ENCODE results near the gene MEF2A.
A peak's percentile ranks its signal among the peaks of the same experiment; 100 is the strongest.

The MEF2A gene

GRCh38 chr15:99628374-99629001, 62.7 kb downstream of the MEF2A start:
- Histone ChIP-seq H3K9me3 (ENCODE audit: control insufficient read depth, low read length) (no peaks in the 10 kb centered on the region), H3K4me3 (ENCODE audit: low read length) (no peak overlapping the region), H3K27me3 (replicated peaks; ENCODE audit: control insufficient read depth, insufficient read depth, low read length) (no peaks in the 10 kb centered on the region), H3K36me3 (ENCODE audit: control insufficient read depth, insufficient read depth, low read length, severe bottlenecking) (no peaks in the 10 kb centered on the region), H3K4me1 (ENCODE audit: control insufficient read depth, insufficient read depth, low read length) (peaks cover 33% of the 10 kb centered on the region), H3K9ac (ENCODE audit: low read length) (no peak overlapping the region)
- DNase-seq (ENCODE audit: low read depth) = no peak

- H3K36me3 ChIP-seq (ENCODE audit: control insufficient read depth, insufficient read depth, low read length, severe bottlenecking) = no peaks in the 10 kb centered on the region
- DNase-seq (ENCODE audit: low read depth) = no peak
- no peaks in the 10 kb centered on the region for H3K9me3 ChIP-seq (ENCODE audit: control insufficient read depth, low read length)
- H3K9ac ChIP-seq (ENCODE audit: low read length) = no peak overlapping the region
- no peak overlapping the region for H3K4me3 ChIP-seq (ENCODE audit: low read length)
- H3K27me3 ChIP-seq (replicated peaks; ENCODE audit: control insufficient read depth, insufficient read depth, low read length) = no peaks in the 10 kb centered on the region
- H3K4me1 ChIP-seq (ENCODE audit: control insufficient read depth, insufficient read depth, low read length) = peaks cover 49% of the 10 kb centered on the region
Observed at GRCh38 chr15:99630607-99631131, 64.9 kb downstream of the MEF2A start.

- Histone ChIP-seq H3K36me3 (ENCODE audit: control insufficient read depth, insufficient read depth, low read length, severe bottlenecking) (peaks cover 4% of the 10 kb centered on the region), H3K9ac (ENCODE audit: low read length) (no peak overlapping the region), H3K4me3 (ENCODE audit: low read length) (peak overlapping the region; percentile 14), H3K4me1 (ENCODE audit: control insufficient read depth, insufficient read depth, low read length) (peaks cover 49% of the 10 kb centered on the region), H3K9me3 (ENCODE audit: control insufficient read depth, low read length) (no peaks in the 10 kb centered on the region), H3K27me3 (replicated peaks; ENCODE audit: control insufficient read depth, insufficient read depth, low read length) (no peaks in the 10 kb centered on the region)
- no peak for DNase-seq (ENCODE audit: low read depth)
Observed at GRCh38 chr15:99631255-99631654, 65.5 kb downstream of the MEF2A start.

- DNase-seq (ENCODE audit: low read depth) = no peak
- H3K9me3 ChIP-seq (ENCODE audit: control insufficient read depth, low read length) = no peaks in the 10 kb centered on the region
- H3K4me3 ChIP-seq (ENCODE audit: low read length) = no peak overlapping the region
- peaks cover 12% of the 10 kb centered on the region for H3K36me3 ChIP-seq (ENCODE audit: control insufficient read depth, insufficient read depth, low read length, severe bottlenecking)
- peaks cover 49% of the 10 kb centered on the region for H3K4me1 ChIP-seq (ENCODE audit: control insufficient read depth, insufficient read depth, low read length)
- no peak overlapping the region for H3K9ac ChIP-seq (ENCODE audit: low read length)
- no peaks in the 10 kb centered on the region for H3K27me3 ChIP-seq (replicated peaks; ENCODE audit: control insufficient read depth, insufficient read depth, low read length)
Observed at GRCh38 chr15:99632521-99632920, 66.7 kb downstream of the MEF2A start.

GRCh38 chr15:99633655-99634054, 67.9 kb downstream of the MEF2A start:
- Histone ChIP-seq H3K4me1 (ENCODE audit: control insufficient read depth, insufficient read depth, low read length) (peaks cover 43% of the 10 kb centered on the region), H3K4me3 (ENCODE audit: low read length) (no peak overlapping the region), H3K9me3 (ENCODE audit: control insufficient read depth, low read length) (no peaks in the 10 kb centered on the region), H3K9ac (ENCODE audit: low read length) (no peak overlapping the region), H3K27me3 (replicated peaks; ENCODE audit: control insufficient read depth, insufficient read depth, low read length) (no peaks in the 10 kb centered on the region), H3K36me3 (ENCODE audit: control insufficient read depth, insufficient read depth, low read length, severe bottlenecking) (peaks cover 12% of the 10 kb centered on the region)
- no peak for DNase-seq (ENCODE audit: low read depth)

GRCh38 chr15:99634576-99634975, 68.8 kb downstream of the MEF2A start:
- Histone ChIP-seq H3K9ac (ENCODE audit: low read length) (no peak overlapping the region), H3K4me1 (ENCODE audit: control insufficient read depth, insufficient read depth, low read length) (peaks cover 39% of the 10 kb centered on the region), H3K9me3 (ENCODE audit: control insufficient read depth, low read length) (no peaks in the 10 kb centered on the region), H3K27me3 (replicated peaks; ENCODE audit: control insufficient read depth, insufficient read depth, low read length) (no peaks in the 10 kb centered on the region), H3K4me3 (ENCODE audit: low read length) (peak overlapping the region; percentile 23), H3K36me3 (ENCODE audit: control insufficient read depth, insufficient read depth, low read length, severe bottlenecking) (peaks cover 12% of the 10 kb centered on the region)
- no peak for DNase-seq (ENCODE audit: low read depth)

GRCh38 chr15:99635145-99635544, 69.4 kb downstream of the MEF2A start:
- H3K9me3 ChIP-seq (ENCODE audit: control insufficient read depth, low read length) = no peaks in the 10 kb centered on the region
- no peaks in the 10 kb centered on the region for H3K27me3 ChIP-seq (replicated peaks; ENCODE audit: control insufficient read depth, insufficient read depth, low read length)
- H3K36me3 ChIP-seq (ENCODE audit: control insufficient read depth, insufficient read depth, low read length, severe bottlenecking) = peaks cover 12% of the 10 kb centered on the region
- no peak overlapping the region for H3K9ac ChIP-seq (ENCODE audit: low read length)
- no peak for DNase-seq (ENCODE audit: low read depth)
- peaks cover 39% of the 10 kb centered on the region for H3K4me1 ChIP-seq (ENCODE audit: control insufficient read depth, insufficient read depth, low read length)
- no peak overlapping the region for H3K4me3 ChIP-seq (ENCODE audit: low read length)

GRCh38 chr15:99635794-99636193, 70.0 kb downstream of the MEF2A start:
- Histone ChIP-seq H3K9ac (ENCODE audit: low read length) (no peak overlapping the region), H3K9me3 (ENCODE audit: control insufficient read depth, low read length) (no peaks in the 10 kb centered on the region), H3K36me3 (ENCODE audit: control insufficient read depth, insufficient read depth, low read length, severe bottlenecking) (peaks cover 15% of the 10 kb centered on the region), H3K4me3 (ENCODE audit: low read length) (no peak overlapping the region), H3K27me3 (replicated peaks; ENCODE audit: control insufficient read depth, insufficient read depth, low read length) (no peaks in the 10 kb centered on the region), H3K4me1 (ENCODE audit: control insufficient read depth, insufficient read depth, low read length) (peaks cover 36% of the 10 kb centered on the region)
- no peak for DNase-seq (ENCODE audit: low read depth)

GRCh38 chr15:99644913-99645542, 79.2 kb downstream of the MEF2A start:
- H3K9me3 ChIP-seq (ENCODE audit: control insufficient read depth, low read length) = no peaks in the 10 kb centered on the region
- H3K36me3 ChIP-seq (ENCODE audit: control insufficient read depth, insufficient read depth, low read length, severe bottlenecking) = peaks cover 33% of the 10 kb centered on the region
- no peaks in the 10 kb centered on the region for H3K27me3 ChIP-seq (replicated peaks; ENCODE audit: control insufficient read depth, insufficient read depth, low read length)
- H3K4me1 ChIP-seq (ENCODE audit: control insufficient read depth, insufficient read depth, low read length) = peaks cover 17% of the 10 kb centered on the region
- H3K4me3 ChIP-seq (ENCODE audit: low read length) = no peak overlapping the region
- DNase-seq (ENCODE audit: low read depth) = no peak
- H3K9ac ChIP-seq (ENCODE audit: low read length) = no peak overlapping the region

GRCh38 chr15:99645543-99645935, 79.8 kb downstream of the MEF2A start:
- H3K4me3 ChIP-seq (ENCODE audit: low read length) = no peak overlapping the region
- H3K4me1 ChIP-seq (ENCODE audit: control insufficient read depth, insufficient read depth, low read length) = peaks cover 17% of the 10 kb centered on the region
- no peak for DNase-seq (ENCODE audit: low read depth)
- no peaks in the 10 kb centered on the region for H3K9me3 ChIP-seq (ENCODE audit: control insufficient read depth, low read length)
- H3K36me3 ChIP-seq (ENCODE audit: control insufficient read depth, insufficient read depth, low read length, severe bottlenecking) = peaks cover 38% of the 10 kb centered on the region
- no peak overlapping the region for H3K9ac ChIP-seq (ENCODE audit: low read length)
- H3K27me3 ChIP-seq (replicated peaks; ENCODE audit: control insufficient read depth, insufficient read depth, low read length) = no peaks in the 10 kb centered on the region

GRCh38 chr15:99645951-99646350, 80.2 kb downstream of the MEF2A start:
- H3K36me3 ChIP-seq (ENCODE audit: control insufficient read depth, insufficient read depth, low read length, severe bottlenecking) = peaks cover 37% of the 10 kb centered on the region
- H3K9ac ChIP-seq (ENCODE audit: low read length) = no peak overlapping the region
- peaks cover 17% of the 10 kb centered on the region for H3K4me1 ChIP-seq (ENCODE audit: control insufficient read depth, insufficient read depth, low read length)
- DNase-seq (ENCODE audit: low read depth) = no peak
- H3K27me3 ChIP-seq (replicated peaks; ENCODE audit: control insufficient read depth, insufficient read depth, low read length) = no peaks in the 10 kb centered on the region
- H3K4me3 ChIP-seq (ENCODE audit: low read length) = no peak overlapping the region
- no peaks in the 10 kb centered on the region for H3K9me3 ChIP-seq (ENCODE audit: control insufficient read depth, low read length)

Data from adipocyte (in vitro differentiated cells).